Measurements from ENCODE around the gene VTI1A.

- TF ChIP-seq, protein P1, sequence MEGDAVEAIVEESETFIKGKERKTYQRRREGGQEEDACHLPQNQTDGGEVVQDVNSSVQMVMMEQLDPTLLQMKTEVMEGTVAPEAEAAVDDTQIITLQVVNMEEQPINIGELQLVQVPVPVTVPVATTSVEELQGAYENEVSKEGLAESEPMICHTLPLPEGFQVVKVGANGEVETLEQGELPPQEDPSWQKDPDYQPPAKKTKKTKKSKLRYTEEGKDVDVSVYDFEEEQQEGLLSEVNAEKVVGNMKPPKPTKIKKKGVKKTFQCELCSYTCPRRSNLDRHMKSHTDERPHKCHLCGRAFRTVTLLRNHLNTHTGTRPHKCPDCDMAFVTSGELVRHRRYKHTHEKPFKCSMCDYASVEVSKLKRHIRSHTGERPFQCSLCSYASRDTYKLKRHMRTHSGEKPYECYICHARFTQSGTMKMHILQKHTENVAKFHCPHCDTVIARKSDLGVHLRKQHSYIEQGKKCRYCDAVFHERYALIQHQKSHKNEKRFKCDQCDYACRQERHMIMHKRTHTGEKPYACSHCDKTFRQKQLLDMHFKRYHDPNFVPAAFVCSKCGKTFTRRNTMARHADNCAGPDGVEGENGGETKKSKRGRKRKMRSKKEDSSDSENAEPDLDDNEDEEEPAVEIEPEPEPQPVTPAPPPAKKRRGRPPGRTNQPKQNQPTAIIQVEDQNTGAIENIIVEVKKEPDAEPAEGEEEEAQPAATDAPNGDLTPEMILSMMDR (IDR thresholded peaks at IDR 0.05) = no peak
- no peak for TF ChIP-seq POLR2A (IDR thresholded peaks at IDR 0.05)
Observed at GRCh38 chr10:112706577-112706976, 259.6 kb downstream of the VTI1A start.

All from breast epithelium (tissue), 3 donors.